PC-9 (cell line): ENCODE measurements around the gene MXRA8.

ENCODE experiments used
- EZH2 ChIP-seq: fragments of 200-600 bp; sonication (generic); IDR thresholded peaks from 2 replicates; pipeline ENCODE4 v1.8.0; 2017; ENCODE audit warnings: antibody characterized with exemption, low read depth
- TF ChIP-seq, protein P1 (sequence below): fragments of 200-600 bp; sonication (generic); conservative IDR thresholded peaks from 2 replicates; pipeline ENCODE4 v1.6.1; 2017; ENCODE audit warnings: mixed run types, antibody characterized with exemption, mild to moderate bottlenecking, moderate library complexity

DNA sequence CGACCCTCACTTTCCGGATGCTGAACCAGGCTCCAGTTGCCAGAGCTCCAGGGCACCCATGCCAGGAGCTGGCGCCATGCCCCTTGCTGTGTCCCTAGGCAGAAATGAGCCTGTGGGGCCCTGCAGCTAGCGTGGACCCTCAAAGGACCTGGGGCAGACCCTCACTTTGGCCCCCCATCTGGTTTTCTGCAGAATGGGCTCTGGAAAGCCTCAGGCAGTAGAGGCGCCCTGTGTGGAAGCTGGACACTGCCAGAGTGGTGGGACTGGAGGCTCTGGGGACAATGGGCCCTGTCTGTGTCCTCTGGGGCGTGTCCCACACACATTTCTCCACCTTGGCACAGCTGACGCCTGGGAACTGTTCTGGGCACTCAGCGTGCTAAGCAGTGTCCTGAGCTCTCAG lies 22.9 kb upstream of the MXRA8 start:
- TF ChIP-seq, protein P1, sequence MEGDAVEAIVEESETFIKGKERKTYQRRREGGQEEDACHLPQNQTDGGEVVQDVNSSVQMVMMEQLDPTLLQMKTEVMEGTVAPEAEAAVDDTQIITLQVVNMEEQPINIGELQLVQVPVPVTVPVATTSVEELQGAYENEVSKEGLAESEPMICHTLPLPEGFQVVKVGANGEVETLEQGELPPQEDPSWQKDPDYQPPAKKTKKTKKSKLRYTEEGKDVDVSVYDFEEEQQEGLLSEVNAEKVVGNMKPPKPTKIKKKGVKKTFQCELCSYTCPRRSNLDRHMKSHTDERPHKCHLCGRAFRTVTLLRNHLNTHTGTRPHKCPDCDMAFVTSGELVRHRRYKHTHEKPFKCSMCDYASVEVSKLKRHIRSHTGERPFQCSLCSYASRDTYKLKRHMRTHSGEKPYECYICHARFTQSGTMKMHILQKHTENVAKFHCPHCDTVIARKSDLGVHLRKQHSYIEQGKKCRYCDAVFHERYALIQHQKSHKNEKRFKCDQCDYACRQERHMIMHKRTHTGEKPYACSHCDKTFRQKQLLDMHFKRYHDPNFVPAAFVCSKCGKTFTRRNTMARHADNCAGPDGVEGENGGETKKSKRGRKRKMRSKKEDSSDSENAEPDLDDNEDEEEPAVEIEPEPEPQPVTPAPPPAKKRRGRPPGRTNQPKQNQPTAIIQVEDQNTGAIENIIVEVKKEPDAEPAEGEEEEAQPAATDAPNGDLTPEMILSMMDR, result no peak
- no peak for TF ChIP-seq EZH2
